Measurements from ENCODE around the gene NLRP9. TPM values are rescaled to one million over a fixed set of nuclear protein-coding genes. Genes with fewer than 3 reads are reported as not detected.
A peak's percentile ranks its signal among the peaks of the same experiment; 100 is the strongest.

The NLRP9 gene
- total and polyA plus RNA-seq, 2 of the 4 experiments (the other 2 are of a cell fraction) = not detected

GRCh38 chr19:55670280-55671053 is 67.7 kb downstream of the NLRP9 start (continued):
- no peak for TF ChIP-seq RFX5 (IDR thresholded peaks at IDR 0.05; ENCODE audit: low read depth, low read length)

DNA sequence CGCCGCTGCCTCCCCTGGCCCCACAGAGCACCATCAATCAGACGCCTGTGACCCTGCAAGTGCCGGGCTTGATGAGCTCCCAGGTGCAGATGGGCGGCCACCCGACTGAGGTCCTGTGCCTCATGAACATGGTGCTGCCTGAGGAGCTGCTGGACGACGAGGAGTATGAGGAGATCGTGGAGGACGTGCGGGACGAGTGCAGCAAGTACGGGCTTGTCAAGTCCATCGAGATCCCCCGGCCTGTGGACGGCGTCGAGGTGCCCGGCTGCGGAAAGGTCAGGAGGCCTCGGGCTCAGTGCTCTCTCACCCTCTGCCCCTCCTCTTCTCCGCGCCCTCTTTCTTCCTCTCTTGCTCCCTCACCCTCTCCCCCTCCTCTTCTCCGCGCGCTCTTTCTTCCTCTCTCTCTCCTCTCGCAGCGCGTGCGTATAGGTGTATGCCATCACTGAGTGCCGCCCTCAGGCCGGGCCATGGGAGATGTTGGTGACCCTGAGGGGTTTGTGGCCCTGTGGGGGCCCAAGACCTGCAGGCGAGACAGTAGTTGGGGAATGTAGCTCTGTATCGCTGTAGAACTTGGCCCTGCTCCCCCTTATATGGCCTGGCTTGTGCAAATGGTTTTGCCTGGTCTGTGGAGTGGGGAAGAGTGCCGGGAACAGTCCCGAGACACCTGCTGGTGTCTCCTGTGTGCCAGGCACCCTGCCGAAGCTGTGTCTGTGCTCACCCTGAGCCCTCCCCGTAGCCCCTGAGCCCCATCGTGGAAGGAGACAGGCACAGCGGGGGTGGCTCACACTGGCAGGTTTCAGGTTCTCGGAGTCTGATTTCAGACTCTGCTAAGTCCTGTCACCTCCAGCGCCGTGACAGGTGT is 68.6 kb downstream of the NLRP9 start:
- Histone ChIP-seq H3K9me1 (ENCODE audit: insufficient read depth, low read length) (no peaks in the 10 kb centered on the region), H3K27me3 (ENCODE audit: control insufficient read depth, insufficient read depth, low read length) (no peaks in the 10 kb centered on the region), H2AFZ (replicated peaks; ENCODE audit: low read length, poor library complexity) (no peak overlapping the region), H3K14ac (replicated peaks; ENCODE audit: low read depth, low read length) (no peak overlapping the region), H4K20me1 (ENCODE audit: insufficient read depth, low read length) (peaks cover 78% of the 10 kb centered on the region), H4K5ac (ENCODE audit: low read depth, low read length) (no peak overlapping the region), H2AK9ac (replicated peaks; ENCODE audit: low read depth, low read length, poor library complexity) (peak overlapping the region; percentile 7), H3K9me3 (ENCODE audit: control insufficient read depth, insufficient read depth, low read length) (no peaks in the 10 kb centered on the region), H2BK20ac (ENCODE audit: low read depth, low read length) (no peak overlapping the region), H2AK5ac (ENCODE audit: low read depth, low read length) (no peak overlapping the region), H4K91ac (ENCODE audit: insufficient read depth, low read depth, low read length) (no peak overlapping the region), H3K56ac (ENCODE audit: extremely low read depth, insufficient read depth, low read length) (no peak overlapping the region), H3K4me2 (ENCODE audit: low read depth, low read length) (no peak overlapping the region), H3K4me3 (ENCODE audit: insufficient read depth, low read depth, low read length) (no peak overlapping the region), H3K27ac (ENCODE audit: insufficient read depth, low read length) (no peak overlapping the region), H2BK120ac (ENCODE audit: low read depth, low read length) (no peak overlapping the region), H3K4me1 (ENCODE audit: control insufficient read depth, insufficient read depth, low read length) (0 out of 2 replicates have a peak, but pooled peaks cover 2% of the 10 kb centered on the region), H3K9ac (ENCODE audit: low read depth, low read length) (no peak overlapping the region), H3K18ac (ENCODE audit: low read depth, low read length) (no peak overlapping the region), H2BK5ac (ENCODE audit: low read depth, low read length, poor library complexity, severe bottlenecking) (no peak overlapping the region), H2BK15ac (ENCODE audit: low read depth, low read length) (no peak overlapping the region), H3K36me3 (ENCODE audit: control insufficient read depth, insufficient read depth, low read length) (peaks cover 58% of the 10 kb centered on the region), H3K4ac (ENCODE audit: low read depth, low read length) (no peak overlapping the region), H3K79me1 (ENCODE audit: low read depth in 1 of 2, low read length in 2 of 2) (peaks cover 19 to 53% of the 10 kb centered on the region in 2 experiments), H3K23ac (ENCODE audit: low read depth, low read length) (no peak overlapping the region), H4K8ac (ENCODE audit: low read depth in 2 of 2, low read length in 2 of 2) (no peak overlapping the region)
- DNase-seq = no peak
- POLR2A ChIA-PET (ENCODE audit: unreplicated experiment) = no interaction called here
- no peak for ATAC-seq (ENCODE audit: low read depth)
- intact Hi-C loops (cut with micrococcal nuclease) = no loop called here
- in situ Hi-C loops (cut with MboI; ENCODE audit: low sequenced_read_pairs) = loop anchor here (25.0 kb wide), 2 partner anchors 1207 to 1532 kb away; partner anchors contain the start of genes CDC42EP5, CNOT3 and LENG9
- 91 to 100% methylated on average over 3 to 11 of the region's 43 CpGs for whole genome bisulfite sequencing, 2 experiments (ENCODE audit: extremely low coverage in 2 of 2, insufficient read length in 1 of 2)
- BruUV-seq (replicated peaks) = no TSS peak
- CTCF ChIA-PET = no interaction called here
- dilution Hi-C loops (cut with HindIII; ENCODE audit: low sequenced_read_pairs, unreplicated experiment) = no loop called here
- no peak for TF ChIP-seq RFX5 (IDR thresholded peaks at IDR 0.05; ENCODE audit: low read depth, low read length)
- TF ChIP-seq RAD21 (IDR thresholded peaks at IDR 0.05; ENCODE audit: low read length) = no peak
- TF ChIP-seq CHD1 (IDR thresholded peaks at IDR 0.05; ENCODE audit: low read depth, low read length) = no peak
- no peak for TF ChIP-seq MXI1 (IDR thresholded peaks at IDR 0.05; ENCODE audit: borderline replicate concordance, low read depth, low read length)
- no peak for TF ChIP-seq BHLHE40 (IDR thresholded peaks at IDR 0.05; ENCODE audit: low read depth, low read length)
- no peak for TF ChIP-seq NFE2L2 (IDR thresholded peaks at IDR 0.05; ENCODE audit: low read depth, low read length)
- no peak for TF ChIP-seq MAFK (IDR thresholded peaks at IDR 0.05; ENCODE audit: low read depth, low read length)
- TF ChIP-seq, protein P1, sequence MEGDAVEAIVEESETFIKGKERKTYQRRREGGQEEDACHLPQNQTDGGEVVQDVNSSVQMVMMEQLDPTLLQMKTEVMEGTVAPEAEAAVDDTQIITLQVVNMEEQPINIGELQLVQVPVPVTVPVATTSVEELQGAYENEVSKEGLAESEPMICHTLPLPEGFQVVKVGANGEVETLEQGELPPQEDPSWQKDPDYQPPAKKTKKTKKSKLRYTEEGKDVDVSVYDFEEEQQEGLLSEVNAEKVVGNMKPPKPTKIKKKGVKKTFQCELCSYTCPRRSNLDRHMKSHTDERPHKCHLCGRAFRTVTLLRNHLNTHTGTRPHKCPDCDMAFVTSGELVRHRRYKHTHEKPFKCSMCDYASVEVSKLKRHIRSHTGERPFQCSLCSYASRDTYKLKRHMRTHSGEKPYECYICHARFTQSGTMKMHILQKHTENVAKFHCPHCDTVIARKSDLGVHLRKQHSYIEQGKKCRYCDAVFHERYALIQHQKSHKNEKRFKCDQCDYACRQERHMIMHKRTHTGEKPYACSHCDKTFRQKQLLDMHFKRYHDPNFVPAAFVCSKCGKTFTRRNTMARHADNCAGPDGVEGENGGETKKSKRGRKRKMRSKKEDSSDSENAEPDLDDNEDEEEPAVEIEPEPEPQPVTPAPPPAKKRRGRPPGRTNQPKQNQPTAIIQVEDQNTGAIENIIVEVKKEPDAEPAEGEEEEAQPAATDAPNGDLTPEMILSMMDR (conservative IDR thresholded peaks at IDR 0.05; ENCODE audit: low read depth, low read length) = no peak
- TF ChIP-seq CEBPB (IDR thresholded peaks at IDR 0.05; ENCODE audit: low read depth, low read length) = no peak

Measured in IMR-90 (cell line).